GM23338 (cell line): ENCODE results near the gene UBE2V1. TPM values are rescaled to one million over a fixed set of nuclear protein-coding genes. Genes with fewer than 3 reads are reported as not detected.

Source experiments
- ATAC-seq: fragments of 200-7000 bp; cut with Tn5 transposase; 3 replicates; pipeline ENCODE4 v1.9.1; 2020
- DNase-seq: peaks from one replicate; pipeline ENCODE4 v3.0.0-alpha.2; 2015; ENCODE audit warnings: low spot score
- H2AFZ ChIP-seq: fragments of 200-600 bp; sonication (generic); 2 replicates; pipeline ENCODE4 v1.8.0; 2016; ENCODE audit warnings: antibody characterized with exemption, mild to moderate bottlenecking, moderate library complexity
- H3F3A ChIP-seq: fragments of 200-600 bp; sonication (generic); replicated peaks from 2 replicates; pipeline ENCODE4 v1.8.0; 2017; ENCODE audit warnings: antibody characterized with exemption, mixed run types, low read depth
- H3K27ac ChIP-seq: fragments of 200-600 bp; sonication (generic); 2 replicates; pipeline ENCODE4 v1.6.1; 2016; ENCODE audit warnings: low read depth
- H3K27me3 ChIP-seq: fragments of 200-600 bp; sonication (generic); 2 replicates; pipeline ENCODE4 v1.8.0; 2016; ENCODE audit warnings: mild to moderate bottlenecking, mixed run types, moderate library complexity; ENCODE audit not compliant: insufficient read depth
- H3K36me3 ChIP-seq: fragments of 200-600 bp; sonication (generic); 2 replicates; pipeline ENCODE4 v1.8.0; 2016; ENCODE audit warnings: mild to moderate bottlenecking; ENCODE audit not compliant: insufficient read depth
- H3K4me1 ChIP-seq: fragments of 200-600 bp; sonication (generic); 2 replicates; pipeline ENCODE4 v1.8.0; 2016; ENCODE audit warnings: mild to moderate bottlenecking, moderate library complexity; ENCODE audit not compliant: insufficient read depth
- H3K4me2 ChIP-seq: fragments of 200-600 bp; sonication (generic); 2 replicates; pipeline ENCODE4 v1.7.1; 2017; ENCODE audit warnings: mixed run types
- H3K4me3 ChIP-seq: fragments of 200-600 bp; sonication (generic); 2 replicates; pipeline ENCODE4 v1.6.1; 2016; ENCODE audit warnings: mixed run types
- H3K79me2 ChIP-seq: fragments of 200-600 bp; sonication (generic); replicated peaks from 2 replicates; pipeline ENCODE4 v1.8.0; 2017; ENCODE audit warnings: mild to moderate bottlenecking; ENCODE audit not compliant: insufficient read depth
- H3K9me2 ChIP-seq: fragments of 200-600 bp; sonication (generic); 2 replicates; pipeline ENCODE4 v1.8.0; 2017; ENCODE audit not compliant: insufficient read depth
- H4K20me1 ChIP-seq: fragments of 200-600 bp; sonication (generic); replicated peaks from 2 replicates; pipeline ENCODE4 v1.8.0; 2017; ENCODE audit warnings: mild to moderate bottlenecking; ENCODE audit not compliant: insufficient read depth
- H3K27ac Mint-ChIP-seq: 2 replicates; pipeline ENCODE4 v1.8.0; 2020; ENCODE audit warnings: inconsistent platforms, mild to moderate bottlenecking, moderate library complexity, mixed read lengths
- H3K27me3 Mint-ChIP-seq: 3 replicates; pipeline ENCODE4 v1.8.0; 2022; ENCODE audit warnings: low read depth, mild to moderate bottlenecking, moderate library complexity, mixed read lengths, inconsistent platforms; ENCODE audit not compliant: insufficient read depth, poor library complexity
- H3K36me3 Mint-ChIP-seq: 3 replicates; pipeline ENCODE4 v1.8.0; 2021; ENCODE audit warnings: low read depth, mild to moderate bottlenecking, inconsistent platforms, moderate library complexity, mixed read lengths
- H3K4me1 Mint-ChIP-seq: 3 replicates; pipeline ENCODE4 v1.8.0; 2020; ENCODE audit warnings: mild to moderate bottlenecking, inconsistent platforms, mixed read lengths
- H3K4me3 Mint-ChIP-seq: 3 replicates; pipeline ENCODE4 v1.8.0; 2021; ENCODE audit warnings: moderate library complexity, mild to moderate bottlenecking, inconsistent platforms, mixed read lengths
- H3K9me3 Mint-ChIP-seq: 3 replicates; pipeline ENCODE4 v1.8.0; 2020; ENCODE audit warnings: moderate library complexity, mild to moderate bottlenecking, inconsistent platforms, mixed read lengths
- EZH2 ChIP-seq: fragments of 200-600 bp; sonication (generic); IDR thresholded peaks from one replicate; pipeline ENCODE4 v1.8.0; 2017; ENCODE audit warnings: antibody characterized with exemption, mild to moderate bottlenecking, low read depth; ENCODE audit not compliant: unreplicated experiment
- STAT1 ChIP-seq: IDR thresholded peaks from one replicate; pipeline ENCODE4 v1.6.1; 2016; ENCODE audit warnings: antibody characterized with exemption; ENCODE audit not compliant: unreplicated experiment
- ZNF114 ChIP-seq: fragments of 250-450 bp; sonication (Bioruptor Pico); IDR thresholded peaks from 2 replicates; pipeline ENCODE4 v1.5.0; 2020; ENCODE audit warnings: mild to moderate bottlenecking, moderate library complexity
- ZNF331 ChIP-seq: fragments of 250-450 bp; sonication (Bioruptor Pico); IDR thresholded peaks from 2 replicates; pipeline ENCODE4 v1.5.0; 2020; ENCODE audit warnings: low read depth, mild to moderate bottlenecking, moderate library complexity
- polyA plus RNA-seq: library from polyadenylated mRNA; unstranded; fragments of >200 nt; fragmentation: Nextera tagmentation; extraction: Ambion mirVana; gene quantifications from 2 replicates; pipeline ENCODE4 v1.2.1, GENCODE V29; 2016
- total RNA-seq: library from RNA; depleted of rRNA; stranded (reverse); fragments of >200 nt; shearing (Covaris generic); gene quantifications from 2 replicates; pipeline ENCODE4 v1.2.3, GENCODE V29; 2014
- TF ChIP-seq, protein P1 (sequence below): IDR thresholded peaks from one replicate; pipeline ENCODE4 v1.6.1; 2018; ENCODE audit warnings: antibody characterized with exemption; ENCODE audit not compliant: unreplicated experiment
- TF ChIP-seq, protein P2 (sequence below), 2 experiments: fragments of 200-600 bp in 1 of 2; sonication (generic) in 1 of 2; conservative IDR thresholded peaks; 2 replicates each; pipeline versions ENCODE4 v1.5.1 to v1.6.1; 2016 to 2017; ENCODE audit warnings: antibody characterized with exemption in 2 of 2, low read depth in 2 of 2, mild to moderate bottlenecking in 2 of 2, moderate library complexity in 1 of 2
- TF ChIP-seq, protein P3 (sequence below): fragments of 250-450 bp; sonication (Bioruptor Pico); IDR thresholded peaks from 2 replicates; pipeline ENCODE4 v1.5.0; 2020; ENCODE audit warnings: mild to moderate bottlenecking, moderate library complexity

Gene UBE2V1
- total and polyA plus RNA-seq, 2 experiments from 2014 or later, result 105 to 302 TPM

DNA sequence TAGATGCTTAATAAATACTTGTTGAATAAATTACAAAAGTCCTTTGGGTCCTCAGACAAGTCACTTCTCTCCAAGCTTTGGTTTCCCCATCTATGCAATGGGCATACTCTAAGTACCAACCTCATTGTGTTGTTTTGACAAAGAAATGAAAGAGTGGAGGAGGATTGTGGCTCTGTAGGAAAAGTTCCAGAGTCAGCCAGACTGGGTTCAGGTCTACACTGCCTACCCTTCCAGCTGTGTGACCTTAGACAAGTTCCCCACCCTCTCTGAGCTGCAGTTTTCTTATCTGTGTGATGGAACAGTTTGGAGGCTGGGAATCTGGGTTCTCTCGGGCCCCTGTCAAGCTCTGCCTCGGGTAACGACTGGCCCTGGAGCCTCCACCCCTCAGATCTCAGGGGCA lies 76.2 kb downstream of the UBE2V1 start:
- Mint-ChIP-seq H3K9me3 (no peaks in the 10 kb centered on the region), H3K4me3 (no peak overlapping the region), H3K36me3 (no peaks in the 10 kb centered on the region), H3K4me1 (peaks cover 11% of the 10 kb centered on the region), H3K27me3 (peaks cover 5% of the 10 kb centered on the region), H3K27ac (no peak overlapping the region)
- H3K79me2 ChIP-seq, result no peaks in the 10 kb centered on the region
- no peak overlapping the region for H3K4me3 ChIP-seq
- H3K27me3 ChIP-seq, result no peaks in the 10 kb centered on the region
- H2AFZ ChIP-seq, result no peak overlapping the region
- no peaks in the 10 kb centered on the region for H3F3A ChIP-seq
- no peak for ATAC-seq
- no peak for DNase-seq
- H3K27ac ChIP-seq, result no peak overlapping the region
- H3K36me3 ChIP-seq, result no peaks in the 10 kb centered on the region
- TF ChIP-seq, protein P1, sequence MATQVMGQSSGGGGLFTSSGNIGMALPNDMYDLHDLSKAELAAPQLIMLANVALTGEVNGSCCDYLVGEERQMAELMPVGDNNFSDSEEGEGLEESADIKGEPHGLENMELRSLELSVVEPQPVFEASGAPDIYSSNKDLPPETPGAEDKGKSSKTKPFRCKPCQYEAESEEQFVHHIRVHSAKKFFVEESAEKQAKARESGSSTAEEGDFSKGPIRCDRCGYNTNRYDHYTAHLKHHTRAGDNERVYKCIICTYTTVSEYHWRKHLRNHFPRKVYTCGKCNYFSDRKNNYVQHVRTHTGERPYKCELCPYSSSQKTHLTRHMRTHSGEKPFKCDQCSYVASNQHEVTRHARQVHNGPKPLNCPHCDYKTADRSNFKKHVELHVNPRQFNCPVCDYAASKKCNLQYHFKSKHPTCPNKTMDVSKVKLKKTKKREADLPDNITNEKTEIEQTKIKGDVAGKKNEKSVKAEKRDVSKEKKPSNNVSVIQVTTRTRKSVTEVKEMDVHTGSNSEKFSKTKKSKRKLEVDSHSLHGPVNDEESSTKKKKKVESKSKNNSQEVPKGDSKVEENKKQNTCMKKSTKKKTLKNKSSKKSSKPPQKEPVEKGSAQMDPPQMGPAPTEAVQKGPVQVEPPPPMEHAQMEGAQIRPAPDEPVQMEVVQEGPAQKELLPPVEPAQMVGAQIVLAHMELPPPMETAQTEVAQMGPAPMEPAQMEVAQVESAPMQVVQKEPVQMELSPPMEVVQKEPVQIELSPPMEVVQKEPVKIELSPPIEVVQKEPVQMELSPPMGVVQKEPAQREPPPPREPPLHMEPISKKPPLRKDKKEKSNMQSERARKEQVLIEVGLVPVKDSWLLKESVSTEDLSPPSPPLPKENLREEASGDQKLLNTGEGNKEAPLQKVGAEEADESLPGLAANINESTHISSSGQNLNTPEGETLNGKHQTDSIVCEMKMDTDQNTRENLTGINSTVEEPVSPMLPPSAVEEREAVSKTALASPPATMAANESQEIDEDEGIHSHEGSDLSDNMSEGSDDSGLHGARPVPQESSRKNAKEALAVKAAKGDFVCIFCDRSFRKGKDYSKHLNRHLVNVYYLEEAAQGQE, result no peak
- TF ChIP-seq EZH2 (no peak), ZNF331 (CRISPR knock-in tag) (no peak), ZNF114 (CRISPR knock-in tag) (no peak)
- TF ChIP-seq, protein P2, sequence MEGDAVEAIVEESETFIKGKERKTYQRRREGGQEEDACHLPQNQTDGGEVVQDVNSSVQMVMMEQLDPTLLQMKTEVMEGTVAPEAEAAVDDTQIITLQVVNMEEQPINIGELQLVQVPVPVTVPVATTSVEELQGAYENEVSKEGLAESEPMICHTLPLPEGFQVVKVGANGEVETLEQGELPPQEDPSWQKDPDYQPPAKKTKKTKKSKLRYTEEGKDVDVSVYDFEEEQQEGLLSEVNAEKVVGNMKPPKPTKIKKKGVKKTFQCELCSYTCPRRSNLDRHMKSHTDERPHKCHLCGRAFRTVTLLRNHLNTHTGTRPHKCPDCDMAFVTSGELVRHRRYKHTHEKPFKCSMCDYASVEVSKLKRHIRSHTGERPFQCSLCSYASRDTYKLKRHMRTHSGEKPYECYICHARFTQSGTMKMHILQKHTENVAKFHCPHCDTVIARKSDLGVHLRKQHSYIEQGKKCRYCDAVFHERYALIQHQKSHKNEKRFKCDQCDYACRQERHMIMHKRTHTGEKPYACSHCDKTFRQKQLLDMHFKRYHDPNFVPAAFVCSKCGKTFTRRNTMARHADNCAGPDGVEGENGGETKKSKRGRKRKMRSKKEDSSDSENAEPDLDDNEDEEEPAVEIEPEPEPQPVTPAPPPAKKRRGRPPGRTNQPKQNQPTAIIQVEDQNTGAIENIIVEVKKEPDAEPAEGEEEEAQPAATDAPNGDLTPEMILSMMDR (conservative IDR thresholded peaks at IDR 0.05; ENCODE audit: low read depth in 2 of 2), result no peak
- H3K9me2 ChIP-seq, result no peaks in the 10 kb centered on the region
- H3K4me2 ChIP-seq, result no peak overlapping the region
- no peaks in the 10 kb centered on the region for H3K4me1 ChIP-seq
- no peaks in the 10 kb centered on the region for H4K20me1 ChIP-seq

DNA sequence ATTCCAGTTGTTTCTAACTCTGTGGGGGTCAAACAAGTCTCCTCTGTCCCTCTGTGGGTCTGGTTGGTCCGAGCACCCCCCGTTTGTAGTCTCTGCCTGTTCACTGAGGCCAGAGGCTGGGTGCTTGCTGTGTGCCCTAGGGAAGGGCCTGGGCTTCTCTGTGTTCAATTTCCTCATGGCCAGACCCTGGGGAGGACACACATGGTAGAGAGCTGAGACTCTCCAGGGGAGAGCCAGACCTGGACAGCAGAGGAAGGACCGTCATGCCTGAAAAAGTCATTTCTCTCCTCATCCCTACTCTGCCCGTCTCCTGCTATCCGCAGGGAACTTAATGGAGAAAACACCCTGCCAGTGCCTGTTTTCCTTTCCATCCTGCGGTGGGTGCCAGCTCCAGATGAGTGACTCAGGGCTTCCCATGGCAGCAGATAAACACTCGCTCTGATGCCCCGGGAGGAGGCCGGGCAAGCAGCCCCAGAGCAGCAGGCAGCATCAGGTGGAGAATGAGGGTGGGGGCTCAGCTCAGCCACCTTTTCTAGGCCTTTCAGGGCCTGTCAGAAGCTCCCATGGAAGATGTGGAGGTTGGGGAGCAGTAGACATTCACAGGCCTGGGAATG lies 78.3 kb downstream of the UBE2V1 start:
- Histone ChIP-seq H3K4me2 (no peak overlapping the region), H3K79me2 (no peaks in the 10 kb centered on the region), H3K9me2 (no peaks in the 10 kb centered on the region), H3K27ac (no peak overlapping the region), H3K4me1 (no peaks in the 10 kb centered on the region), H2AFZ (no peak overlapping the region), H3K4me3 (no peak overlapping the region), H3F3A (no peaks in the 10 kb centered on the region), H3K27me3 (no peaks in the 10 kb centered on the region), H4K20me1 (no peaks in the 10 kb centered on the region), H3K36me3 (no peaks in the 10 kb centered on the region)
- no peak overlapping the region for H3K4me3 Mint-ChIP-seq
- ATAC-seq (no peak), DNase-seq (no peak)
- no peaks in the 10 kb centered on the region for H3K9me3 Mint-ChIP-seq
- H3K27ac Mint-ChIP-seq, result peak overlapping the region; percentile 74; the same call in 1 of the 2 replicates
- no peaks in the 10 kb centered on the region for H3K36me3 Mint-ChIP-seq
- H3K4me1 Mint-ChIP-seq, result peaks cover 9% of the 10 kb centered on the region
- peaks cover 11% of the 10 kb centered on the region for H3K27me3 Mint-ChIP-seq
- TF ChIP-seq, protein P3, sequence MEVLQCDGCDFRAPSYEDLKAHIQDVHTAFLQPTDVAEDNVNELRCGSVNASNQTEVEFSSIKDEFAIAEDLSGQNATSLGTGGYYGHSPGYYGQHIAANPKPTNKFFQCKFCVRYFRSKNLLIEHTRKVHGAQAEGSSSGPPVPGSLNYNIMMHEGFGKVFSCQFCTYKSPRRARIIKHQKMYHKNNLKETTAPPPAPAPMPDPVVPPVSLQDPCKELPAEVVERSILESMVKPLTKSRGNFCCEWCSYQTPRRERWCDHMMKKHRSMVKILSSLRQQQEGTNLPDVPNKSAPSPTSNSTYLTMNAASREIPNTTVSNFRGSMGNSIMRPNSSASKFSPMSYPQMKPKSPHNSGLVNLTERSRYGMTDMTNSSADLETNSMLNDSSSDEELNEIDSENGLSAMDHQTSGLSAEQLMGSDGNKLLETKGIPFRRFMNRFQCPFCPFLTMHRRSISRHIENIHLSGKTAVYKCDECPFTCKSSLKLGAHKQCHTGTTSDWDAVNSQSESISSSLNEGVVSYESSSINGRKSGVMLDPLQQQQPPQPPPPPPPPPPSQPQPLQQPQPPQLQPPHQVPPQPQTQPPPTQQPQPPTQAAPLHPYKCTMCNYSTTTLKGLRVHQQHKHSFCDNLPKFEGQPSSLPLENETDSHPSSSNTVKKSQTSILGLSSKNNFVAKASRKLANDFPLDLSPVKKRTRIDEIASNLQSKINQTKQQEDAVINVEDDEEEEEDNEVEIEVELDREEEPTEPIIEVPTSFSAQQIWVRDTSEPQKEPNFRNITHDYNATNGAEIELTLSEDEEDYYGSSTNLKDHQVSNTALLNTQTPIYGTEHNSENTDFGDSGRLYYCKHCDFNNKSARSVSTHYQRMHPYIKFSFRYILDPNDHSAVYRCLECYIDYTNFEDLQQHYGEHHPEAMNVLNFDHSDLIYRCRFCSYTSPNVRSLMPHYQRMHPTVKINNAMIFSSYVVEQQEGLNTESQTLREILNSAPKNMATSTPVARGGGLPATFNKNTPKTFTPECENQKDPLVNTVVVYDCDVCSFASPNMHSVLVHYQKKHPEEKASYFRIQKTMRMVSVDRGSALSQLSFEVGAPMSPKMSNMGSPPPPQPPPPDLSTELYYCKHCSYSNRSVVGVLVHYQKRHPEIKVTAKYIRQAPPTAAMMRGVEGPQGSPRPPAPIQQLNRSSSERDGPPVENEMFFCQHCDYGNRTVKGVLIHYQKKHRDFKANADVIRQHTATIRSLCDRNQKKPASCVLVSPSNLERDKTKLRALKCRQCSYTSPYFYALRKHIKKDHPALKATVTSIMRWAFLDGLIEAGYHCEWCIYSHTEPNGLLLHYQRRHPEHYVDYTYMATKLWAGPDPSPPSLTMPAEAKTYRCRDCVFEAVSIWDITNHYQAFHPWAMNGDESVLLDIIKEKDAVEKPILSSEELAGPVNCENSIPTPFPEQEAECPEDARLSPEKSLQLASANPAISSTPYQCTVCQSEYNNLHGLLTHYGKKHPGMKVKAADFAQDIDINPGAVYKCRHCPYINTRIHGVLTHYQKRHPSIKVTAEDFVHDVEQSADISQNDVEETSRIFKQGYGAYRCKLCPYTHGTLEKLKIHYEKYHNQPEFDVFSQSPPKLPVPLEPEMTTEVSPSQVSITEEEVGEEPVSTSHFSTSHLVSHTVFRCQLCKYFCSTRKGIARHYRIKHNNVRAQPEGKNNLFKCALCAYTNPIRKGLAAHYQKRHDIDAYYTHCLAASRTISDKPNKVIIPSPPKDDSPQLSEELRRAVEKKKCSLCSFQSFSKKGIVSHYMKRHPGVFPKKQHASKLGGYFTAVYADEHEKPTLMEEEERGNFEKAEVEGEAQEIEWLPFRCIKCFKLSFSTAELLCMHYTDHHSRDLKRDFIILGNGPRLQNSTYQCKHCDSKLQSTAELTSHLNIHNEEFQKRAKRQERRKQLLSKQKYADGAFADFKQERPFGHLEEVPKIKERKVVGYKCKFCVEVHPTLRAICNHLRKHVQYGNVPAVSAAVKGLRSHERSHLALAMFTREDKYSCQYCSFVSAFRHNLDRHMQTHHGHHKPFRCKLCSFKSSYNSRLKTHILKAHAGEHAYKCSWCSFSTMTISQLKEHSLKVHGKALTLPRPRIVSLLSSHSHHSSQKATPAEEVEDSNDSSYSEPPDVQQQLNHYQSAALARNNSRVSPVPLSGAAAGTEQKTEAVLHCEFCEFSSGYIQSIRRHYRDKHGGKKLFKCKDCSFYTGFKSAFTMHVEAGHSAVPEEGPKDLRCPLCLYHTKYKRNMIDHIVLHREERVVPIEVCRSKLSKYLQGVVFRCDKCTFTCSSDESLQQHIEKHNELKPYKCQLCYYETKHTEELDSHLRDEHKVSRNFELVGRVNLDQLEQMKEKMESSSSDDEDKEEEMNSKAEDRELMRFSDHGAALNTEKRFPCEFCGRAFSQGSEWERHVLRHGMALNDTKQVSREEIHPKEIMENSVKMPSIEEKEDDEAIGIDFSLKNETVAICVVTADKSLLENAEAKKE (CRISPR knock-in tag), result no peak
- TF ChIP-seq STAT1 (no peak), ZNF114 (CRISPR knock-in tag) (no peak)
